Mucosa of descending colon (tissue), 3 donors: Measurements from ENCODE around the gene ESR2. TPM values are rescaled to one million over a fixed set of nuclear protein-coding genes. Genes with fewer than 3 reads are reported as not detected.

Experiments
- ATAC-seq: fragments of 200-7000 bp; cut with Tn5 transposase; one replicate; pipeline ENCODE4 v1.9.1; 2020; ENCODE audit warnings: mild to moderate bottlenecking, moderate library complexity
- DNase-seq, 3 donors: peaks; one replicate each; pipeline ENCODE4 v3.0.0-alpha.2; 2020
- H3K36me3 ChIP-seq: fragments of 200-600 bp; one replicate; pipeline ENCODE4 v1.8.0; 2021; ENCODE audit warnings: low read depth, mild to moderate bottlenecking
- H3K4me1 ChIP-seq: fragments of 200-600 bp; one replicate; pipeline ENCODE4 v1.8.0; 2021; ENCODE audit warnings: low read depth, mild to moderate bottlenecking
- H3K4me3 ChIP-seq: fragments of 200-600 bp; one replicate; pipeline ENCODE4 v1.8.0; 2021; ENCODE audit warnings: mild to moderate bottlenecking
- H3K9me3 ChIP-seq: fragments of 200-600 bp; one replicate; pipeline ENCODE4 v1.8.0; 2021; ENCODE audit warnings: mild to moderate bottlenecking
- intact Hi-C, 2 donors: fragments of 100-400 bp; cut with DNase I in 1 of 2; cut with micrococcal nuclease in 1 of 2; formaldehyde crosslinking; loops; one replicate each; pipeline versions ENCODE4 v1.11.0 to v1.11.1; 2022; cut with DNase I, micrococcal nuclease
- total RNA-seq, 3 donors: library from RNA; stranded (reverse); fragmentation: NEBNext Ultra II Directional in 2 of 3; extraction: Animal tissue kit (Norgen Biotek cat#: 25700) in 2 of 3; gene quantifications; one replicate each; pipeline versions ENCODE4 v1.2.1 to v1.2.4, GENCODE V29; 2021 to 2023
- TF ChIP-seq, protein P1 (sequence below): fragments of 200-600 bp; IDR thresholded peaks from one replicate; pipeline ENCODE4 v1.8.0; 2022; ENCODE audit warnings: antibody characterized with exemption, mild to moderate bottlenecking
- donor health status: DM: no; HTN: no; CAD: no; lungs with moderate emphysema.
- donor health status: DM: no; HTN: no; CAD: no.
- donor health status: DM: no; HTN: yes; CAD: no.

ESR2 gene
- total RNA-seq, 3 donors from 2014 or later, result 0.32 to 0.60 (median 0.41) TPM

DNA sequence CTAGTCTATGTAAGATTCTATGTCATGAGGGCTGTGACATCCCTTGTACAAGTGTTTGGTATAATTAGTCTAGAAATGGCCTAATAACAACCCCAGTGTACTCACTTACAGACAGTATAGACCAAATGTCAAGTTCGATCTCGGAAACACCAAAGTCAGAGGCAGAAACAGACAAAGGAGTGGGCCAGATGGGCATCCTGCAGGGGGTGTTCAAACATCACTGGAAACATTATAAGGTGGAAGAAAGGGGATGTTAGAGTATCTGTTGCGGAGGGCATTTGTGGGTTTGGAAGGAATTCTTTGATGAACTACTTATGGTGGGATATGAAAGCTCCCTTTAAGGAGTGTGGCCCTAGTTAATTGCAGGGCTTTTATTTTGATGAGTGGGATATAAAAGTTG is 134.6 kb downstream of the ESR2 start:
- ATAC-seq, result no peak
- Histone ChIP-seq H3K9me3 (no peaks in the 10 kb centered on the region), H3K4me1 (no peaks in the 10 kb centered on the region), H3K36me3 (peaks cover 11% of the 10 kb centered on the region), H3K4me3 (no peak overlapping the region)
- TF ChIP-seq, protein P1, sequence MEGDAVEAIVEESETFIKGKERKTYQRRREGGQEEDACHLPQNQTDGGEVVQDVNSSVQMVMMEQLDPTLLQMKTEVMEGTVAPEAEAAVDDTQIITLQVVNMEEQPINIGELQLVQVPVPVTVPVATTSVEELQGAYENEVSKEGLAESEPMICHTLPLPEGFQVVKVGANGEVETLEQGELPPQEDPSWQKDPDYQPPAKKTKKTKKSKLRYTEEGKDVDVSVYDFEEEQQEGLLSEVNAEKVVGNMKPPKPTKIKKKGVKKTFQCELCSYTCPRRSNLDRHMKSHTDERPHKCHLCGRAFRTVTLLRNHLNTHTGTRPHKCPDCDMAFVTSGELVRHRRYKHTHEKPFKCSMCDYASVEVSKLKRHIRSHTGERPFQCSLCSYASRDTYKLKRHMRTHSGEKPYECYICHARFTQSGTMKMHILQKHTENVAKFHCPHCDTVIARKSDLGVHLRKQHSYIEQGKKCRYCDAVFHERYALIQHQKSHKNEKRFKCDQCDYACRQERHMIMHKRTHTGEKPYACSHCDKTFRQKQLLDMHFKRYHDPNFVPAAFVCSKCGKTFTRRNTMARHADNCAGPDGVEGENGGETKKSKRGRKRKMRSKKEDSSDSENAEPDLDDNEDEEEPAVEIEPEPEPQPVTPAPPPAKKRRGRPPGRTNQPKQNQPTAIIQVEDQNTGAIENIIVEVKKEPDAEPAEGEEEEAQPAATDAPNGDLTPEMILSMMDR, result no peak
- intact Hi-C loops, result no loop called here
- no peak for DNase-seq

DNA sequence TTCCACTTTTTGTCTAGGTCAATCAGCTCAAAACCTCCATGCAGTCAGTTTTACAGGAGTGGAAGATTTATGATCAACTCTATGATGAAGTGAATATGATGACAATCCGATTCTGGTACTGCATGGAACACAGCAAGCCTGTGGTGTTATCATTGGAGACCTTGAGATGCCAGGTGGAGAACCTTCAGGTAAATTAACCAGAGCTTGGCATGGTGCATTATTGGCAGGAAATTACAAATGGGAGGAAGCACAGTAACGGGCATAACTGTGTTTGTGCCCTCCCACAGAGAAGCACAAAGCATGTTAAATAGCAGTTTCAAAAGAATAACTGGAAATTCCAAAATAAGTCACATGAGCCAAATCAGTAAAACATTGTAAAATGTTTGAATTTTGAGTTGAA is 135.6 kb downstream of the ESR2 start:
- H3K36me3 ChIP-seq, result peaks cover 11% of the 10 kb centered on the region
- no peak for ATAC-seq
- H3K4me3 ChIP-seq, result no peak overlapping the region
- no peak for DNase-seq
- no peaks in the 10 kb centered on the region for H3K4me1 ChIP-seq
- no peaks in the 10 kb centered on the region for H3K9me3 ChIP-seq
- TF ChIP-seq, protein P1, result no peak
- intact Hi-C loops, result no loop called here

GRCh38 chr14:64149921-64150320 is 144.2 kb downstream of the ESR2 start:
- Histone ChIP-seq H3K36me3 (peaks cover 8% of the 10 kb centered on the region), H3K4me3 (no peak overlapping the region), H3K4me1 (no peaks in the 10 kb centered on the region), H3K9me3 (no peaks in the 10 kb centered on the region)
- ATAC-seq (no peak), DNase-seq (no peak)
- intact Hi-C loops, result no loop called here
- TF ChIP-seq, protein P1, result no peak

DNA sequence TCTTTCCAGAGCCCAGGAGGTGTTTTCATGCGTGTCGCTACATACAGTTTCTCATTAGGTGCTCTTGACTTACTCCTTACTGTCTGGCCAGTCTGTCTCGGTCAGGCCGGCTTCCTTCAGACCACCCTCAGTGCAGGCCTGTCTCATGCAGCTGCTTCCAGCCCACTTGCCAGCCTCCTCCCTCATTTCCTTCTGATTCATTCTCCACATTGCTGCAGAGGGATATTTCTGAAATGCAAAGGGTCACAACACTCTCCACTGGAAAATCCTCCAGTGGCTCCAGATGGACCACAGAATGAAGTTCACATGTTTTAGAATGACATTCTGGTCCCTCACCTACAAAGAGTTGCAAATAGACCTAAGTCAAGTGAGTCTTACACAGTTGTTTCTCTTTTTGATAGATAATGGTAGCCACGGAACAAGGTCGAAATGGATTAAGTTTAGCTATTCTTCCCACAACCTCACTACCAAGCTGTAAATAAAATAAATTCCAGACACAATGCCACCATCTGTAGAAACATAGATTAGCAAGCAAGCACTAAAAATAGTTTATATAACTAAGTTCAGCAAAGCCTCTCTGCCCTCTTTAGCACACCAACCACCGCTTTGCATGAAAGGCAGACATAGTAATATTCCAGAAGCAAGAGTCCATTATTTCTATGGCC is 146.9 kb downstream of the ESR2 start:
- intact Hi-C loops, result loop anchor here in 1 of 2 donors (1.0 kb wide), 1 partner anchor 28 kb away; no protein-coding TSS in a partner anchor
- no peak overlapping the region for H3K4me3 ChIP-seq
- H3K36me3 ChIP-seq, result peaks cover 6% of the 10 kb centered on the region
- no peak for DNase-seq
- no peaks in the 10 kb centered on the region for H3K9me3 ChIP-seq
- ATAC-seq, result no peak
- H3K4me1 ChIP-seq, result no peaks in the 10 kb centered on the region
- TF ChIP-seq, protein P1, result no peak

DNA sequence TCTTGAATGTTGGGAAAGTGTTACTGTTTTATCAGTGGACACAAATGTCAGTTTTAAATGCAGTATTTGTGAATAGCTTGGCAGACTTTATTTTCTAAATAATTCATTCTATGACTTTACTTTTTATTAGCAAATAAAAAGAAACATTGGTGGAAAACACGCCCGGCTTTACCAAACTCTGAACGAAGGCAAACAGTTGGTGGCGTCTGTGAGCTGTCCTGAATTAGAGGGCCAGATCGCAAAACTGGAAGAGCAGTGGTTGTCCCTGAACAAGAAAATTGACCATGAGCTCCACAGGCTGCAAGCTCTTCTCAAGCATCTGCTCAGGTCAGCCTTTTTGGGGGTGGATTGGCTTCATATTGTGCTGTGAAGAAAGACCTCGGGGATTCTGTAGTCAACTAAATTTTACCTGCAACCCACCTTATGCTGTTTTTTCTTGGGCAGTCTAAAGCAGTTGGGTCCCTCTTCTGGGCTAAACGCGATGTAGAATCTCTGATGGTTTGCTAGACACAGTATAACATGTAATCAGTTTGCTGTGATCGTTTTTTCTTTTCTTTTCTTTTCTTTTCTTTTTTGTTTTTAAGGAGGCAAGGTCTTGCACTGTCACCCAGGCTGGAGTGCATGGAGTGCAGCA is 156.4 kb downstream of the ESR2 start:
- Histone ChIP-seq H3K4me1 (no peaks in the 10 kb centered on the region), H3K9me3 (no peaks in the 10 kb centered on the region), H3K4me3 (no peak overlapping the region), H3K36me3 (peaks cover 16% of the 10 kb centered on the region)
- TF ChIP-seq, protein P1, result no peak
- intact Hi-C loops, result no loop called here
- DNase-seq, result no peak
- no peak for ATAC-seq
